GM21423 (cell line): ENCODE results near the gene SLC24A4.
A peak's percentile ranks its signal among the peaks of the same experiment; 100 is the strongest.
"Not testable (repeated sequence)": the region's sequence is repeated elsewhere in the genome, so short reads cannot be mapped to it uniquely, and the experiment has no call there.

ENCODE experiments used
- ATAC-seq: cut with Tn5 transposase; IDR thresholded peaks from one replicate; pipeline ENCODE4 v1.9.1; 2021; ENCODE audit warnings: mild to moderate bottlenecking, moderate library complexity; ENCODE audit not compliant: unreplicated experiment

Gene SLC24A4

DNA sequence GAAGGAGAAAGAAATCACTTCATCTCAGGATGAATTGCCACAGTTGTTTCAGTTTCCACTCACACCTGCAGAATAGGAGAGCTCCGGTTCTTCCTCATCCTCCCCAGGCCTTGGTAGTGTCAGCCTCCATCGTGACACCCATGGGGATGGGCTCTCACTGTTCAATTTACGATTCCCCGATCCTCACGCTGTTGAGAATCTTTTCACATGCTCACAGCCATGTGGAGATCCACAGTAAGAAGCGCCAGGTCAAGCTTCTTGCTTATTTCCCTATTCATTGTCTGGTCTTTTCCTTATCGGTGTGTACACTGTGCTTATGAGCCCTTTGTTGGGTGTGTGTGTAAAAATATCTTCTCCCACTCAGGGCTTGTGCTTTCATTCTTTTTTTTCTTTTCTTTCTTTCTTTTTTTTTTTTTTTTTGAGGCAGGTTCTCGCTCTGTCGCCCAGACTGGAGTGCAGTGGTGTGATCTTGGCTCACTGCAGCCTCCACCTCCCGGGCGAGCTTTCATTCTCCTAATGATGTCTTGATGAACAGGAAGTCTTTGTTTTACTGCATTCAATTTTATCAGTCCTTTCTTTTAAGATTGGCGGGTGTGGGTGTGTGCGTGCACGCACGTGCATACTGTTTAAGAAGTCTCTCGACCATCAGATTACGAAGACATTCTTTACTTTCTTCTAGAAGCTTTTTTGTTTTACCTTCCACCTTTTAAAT, 212.1 kb downstream of the SLC24A4 start:
- ATAC-seq: no peak

DNA sequence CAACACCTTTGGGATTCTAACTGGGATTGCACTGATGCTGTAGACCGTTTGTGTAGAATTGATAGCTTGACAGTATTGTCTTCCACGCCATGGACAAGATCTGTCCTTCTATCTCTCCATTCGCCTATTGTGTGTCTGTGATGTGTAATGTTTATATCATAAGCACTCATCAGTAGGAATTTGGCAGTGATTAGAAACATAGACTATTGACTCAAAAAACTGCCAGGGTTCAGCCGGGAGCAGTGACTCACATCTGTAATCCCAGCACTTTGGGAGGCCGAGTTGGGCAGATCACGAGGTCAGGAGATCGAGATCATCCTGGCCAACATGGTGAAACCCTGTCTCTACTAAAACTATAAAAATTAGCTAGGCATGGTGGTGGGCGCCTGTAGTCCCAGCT, 213.3 kb downstream of the SLC24A4 start:
- ATAC-seq: not testable (repeated sequence)

DNA sequence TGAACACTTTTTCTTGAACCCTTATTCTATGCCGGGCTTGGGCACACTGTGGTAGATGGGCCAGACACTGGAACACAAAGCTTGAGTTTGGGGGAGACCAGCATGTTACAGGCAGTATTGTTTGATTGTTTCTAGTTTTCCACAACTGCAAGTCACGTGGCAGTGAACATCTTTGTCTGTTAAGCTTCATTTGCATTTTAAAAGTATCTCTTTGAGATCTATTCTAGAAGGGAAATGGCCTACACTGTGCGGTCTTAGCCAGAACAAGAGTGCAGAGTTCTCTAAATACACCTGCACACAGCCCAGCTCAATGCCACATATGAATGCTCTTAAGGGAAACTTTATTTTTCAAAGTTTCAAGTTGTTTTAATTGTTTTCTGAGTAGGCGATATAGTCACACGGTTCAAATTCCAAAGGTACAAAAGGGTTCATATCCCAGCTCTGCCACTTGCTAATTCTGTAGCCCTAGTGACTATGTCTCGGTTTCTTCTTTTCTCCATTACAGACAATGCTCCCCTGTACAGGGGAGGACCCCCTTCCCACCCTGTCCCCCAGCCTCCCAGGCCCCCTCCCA, 215.5 kb downstream of the SLC24A4 start:
- peak; percentile 77 for ATAC-seq

DNA sequence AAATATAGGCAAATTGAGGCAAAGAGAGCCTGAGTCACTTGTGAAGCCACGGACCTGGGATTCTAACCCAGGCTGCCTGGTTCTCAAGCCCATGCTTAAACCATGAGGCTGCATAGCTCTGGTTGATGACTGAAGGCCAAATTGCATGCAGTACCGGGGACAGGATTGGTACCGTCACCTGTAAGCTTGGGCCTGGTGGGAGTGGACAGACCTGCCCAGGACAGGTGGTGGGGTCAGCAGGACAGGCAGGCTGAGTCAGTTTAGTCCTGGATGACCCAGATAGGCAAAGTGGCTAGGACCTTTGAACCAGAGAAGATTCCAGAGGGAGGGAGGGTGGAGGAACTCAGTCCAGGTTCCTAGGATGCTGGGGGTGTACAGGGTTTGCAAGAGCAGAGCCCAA, 216.5 kb downstream of the SLC24A4 start:
- ATAC-seq: no peak

DNA sequence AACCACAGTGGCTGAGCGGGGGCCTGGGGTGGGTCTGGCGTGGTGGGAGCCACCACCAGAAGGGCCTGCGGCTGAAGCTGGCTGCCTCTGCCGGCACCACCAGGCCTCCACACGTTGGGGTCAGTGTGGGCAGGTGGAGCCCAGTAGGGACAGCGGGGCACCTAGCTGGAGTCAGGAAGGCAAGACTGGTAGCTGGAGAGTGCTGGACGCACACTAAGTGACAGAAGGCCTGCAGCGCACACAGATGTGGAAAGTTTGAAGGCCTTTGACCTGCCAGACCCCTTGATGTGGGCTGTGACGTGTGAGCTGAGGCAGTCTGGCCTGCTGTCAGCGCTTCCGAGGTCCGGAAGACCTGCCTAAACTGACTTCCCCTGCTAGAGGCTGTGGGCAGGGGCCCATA, 216.9 kb downstream of the SLC24A4 start:
- peak; percentile 30 for ATAC-seq

DNA sequence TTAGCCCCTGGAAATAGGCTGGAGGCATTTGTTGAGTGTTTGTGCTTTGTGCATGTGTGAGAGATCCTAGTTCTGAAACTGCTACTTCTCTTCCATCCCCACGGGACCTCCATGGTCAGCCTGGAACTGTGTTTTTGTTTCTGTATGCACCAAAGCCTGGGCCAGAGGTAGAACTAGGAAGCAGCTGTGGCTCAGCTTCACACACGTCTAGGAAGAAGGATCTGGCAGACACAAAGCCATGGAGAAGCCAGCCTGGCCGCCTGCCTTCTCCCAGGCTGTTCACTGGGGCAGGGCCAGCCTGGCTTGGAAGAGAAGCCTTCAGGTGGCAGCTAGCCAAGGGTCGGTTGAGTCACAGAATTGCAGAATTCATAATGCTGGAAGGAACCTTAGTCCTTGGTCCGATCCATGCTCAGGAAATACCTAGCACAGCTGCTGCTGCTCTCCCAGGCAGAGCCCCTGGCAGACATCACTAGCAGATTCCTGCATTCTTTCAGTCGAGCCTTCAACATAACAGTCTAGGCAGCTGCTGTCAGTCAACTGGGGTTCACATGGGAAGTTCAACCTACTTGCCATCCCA, 217.6 kb downstream of the SLC24A4 start:
- ATAC-seq: peak; percentile 28

DNA sequence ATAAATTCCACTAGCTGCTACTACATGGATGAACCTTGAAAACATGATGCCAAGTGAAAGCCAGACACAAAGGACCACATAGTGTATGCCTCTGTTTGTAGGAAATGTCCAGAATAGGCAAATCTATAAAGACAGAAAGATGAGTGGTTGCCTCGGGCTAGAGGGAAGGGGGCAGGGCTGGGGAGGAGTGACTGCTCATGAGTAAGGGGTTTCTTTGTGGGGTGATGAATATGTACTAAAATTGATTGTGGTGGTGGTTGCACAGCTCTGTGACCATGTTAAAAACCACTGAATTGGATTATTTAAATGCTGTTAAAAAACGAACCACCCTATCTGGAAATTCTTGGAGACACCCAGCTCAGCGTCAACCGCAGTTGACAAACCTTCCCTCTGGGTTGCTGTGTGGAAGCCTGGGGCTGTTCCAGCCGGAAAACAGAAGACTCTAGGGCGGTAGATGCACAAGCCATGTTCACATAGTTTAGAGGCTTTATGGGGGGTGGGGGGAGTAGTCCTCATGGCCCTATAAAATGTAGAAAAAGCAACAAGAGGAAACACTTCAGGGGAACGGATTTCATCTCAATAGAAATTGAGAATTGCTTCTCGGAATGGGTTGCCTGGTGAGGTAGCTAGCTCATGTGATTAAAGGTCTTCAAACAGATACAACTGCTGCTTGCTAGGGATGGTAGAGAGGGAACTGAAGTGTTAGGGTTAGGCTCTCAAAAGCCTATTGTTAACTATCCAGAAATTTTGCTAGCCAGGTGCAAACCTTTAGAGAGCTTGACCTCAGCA, 220.0 kb downstream of the SLC24A4 start:
- no peak for ATAC-seq

DNA sequence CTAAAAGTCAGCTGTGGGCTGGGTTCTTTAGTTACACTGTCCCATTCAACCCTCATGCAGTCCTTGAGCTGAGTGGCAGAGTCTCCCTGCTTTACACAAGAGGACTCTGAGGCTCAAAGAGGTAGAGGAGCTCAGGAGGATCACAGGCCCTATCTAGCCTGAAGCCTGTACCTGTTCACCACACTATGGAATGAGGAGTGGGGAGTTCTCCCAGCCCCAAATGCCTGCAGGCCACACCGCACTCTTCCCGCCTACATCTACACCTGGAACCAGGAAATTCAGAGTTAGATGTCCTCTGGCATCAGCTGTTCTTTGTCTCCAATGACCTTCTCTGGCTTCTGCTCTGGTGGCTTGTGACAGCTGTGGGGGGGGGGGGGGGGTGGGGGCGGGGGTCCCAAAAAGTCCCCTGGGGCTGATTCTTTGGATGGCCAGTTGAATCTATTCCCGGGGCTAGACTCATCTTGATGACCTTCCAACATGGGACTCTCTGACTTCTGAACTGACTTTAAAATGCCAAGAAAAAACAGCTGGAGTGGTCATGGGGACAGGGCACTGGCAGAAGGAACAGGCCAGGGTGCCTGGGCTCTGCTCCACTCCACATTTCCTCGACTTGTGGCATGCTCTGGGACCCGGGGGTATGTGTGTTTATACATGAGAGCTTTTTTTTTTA, 221.2 kb downstream of the SLC24A4 start:
- ATAC-seq: no peak

DNA sequence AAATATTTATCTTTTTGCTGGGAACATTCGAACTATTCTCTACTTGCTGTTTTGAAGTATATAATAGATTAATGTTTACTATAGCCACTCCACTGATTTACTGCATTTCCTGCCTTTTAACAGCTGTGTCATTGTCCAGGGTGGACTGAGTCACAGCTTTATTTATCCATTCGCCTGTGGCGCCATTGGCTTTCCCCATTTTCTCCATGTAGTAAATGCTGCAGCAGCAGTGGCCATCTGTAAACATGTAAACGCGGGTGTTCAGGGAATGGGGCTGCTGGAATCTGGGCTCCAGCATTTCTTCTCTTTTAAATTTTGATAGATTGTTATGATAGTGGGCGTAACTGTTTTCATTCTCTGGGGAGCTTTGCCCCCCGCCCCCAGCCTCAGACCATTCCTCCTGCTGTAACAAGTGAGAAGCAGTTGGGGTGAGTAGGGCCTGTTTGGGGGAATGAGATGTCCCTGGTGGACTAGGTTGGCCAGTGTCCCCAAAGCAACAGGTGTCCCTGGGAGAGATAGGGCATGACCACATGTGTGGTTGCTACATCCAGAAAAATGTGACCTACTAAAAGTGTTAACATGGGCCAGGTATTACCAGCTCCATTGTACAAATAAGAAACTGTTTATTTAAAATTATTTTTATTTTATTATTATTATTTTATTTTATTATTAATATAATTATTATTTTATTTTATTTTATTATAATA, 223.5 kb downstream of the SLC24A4 start:
- ATAC-seq: no peak

DNA sequence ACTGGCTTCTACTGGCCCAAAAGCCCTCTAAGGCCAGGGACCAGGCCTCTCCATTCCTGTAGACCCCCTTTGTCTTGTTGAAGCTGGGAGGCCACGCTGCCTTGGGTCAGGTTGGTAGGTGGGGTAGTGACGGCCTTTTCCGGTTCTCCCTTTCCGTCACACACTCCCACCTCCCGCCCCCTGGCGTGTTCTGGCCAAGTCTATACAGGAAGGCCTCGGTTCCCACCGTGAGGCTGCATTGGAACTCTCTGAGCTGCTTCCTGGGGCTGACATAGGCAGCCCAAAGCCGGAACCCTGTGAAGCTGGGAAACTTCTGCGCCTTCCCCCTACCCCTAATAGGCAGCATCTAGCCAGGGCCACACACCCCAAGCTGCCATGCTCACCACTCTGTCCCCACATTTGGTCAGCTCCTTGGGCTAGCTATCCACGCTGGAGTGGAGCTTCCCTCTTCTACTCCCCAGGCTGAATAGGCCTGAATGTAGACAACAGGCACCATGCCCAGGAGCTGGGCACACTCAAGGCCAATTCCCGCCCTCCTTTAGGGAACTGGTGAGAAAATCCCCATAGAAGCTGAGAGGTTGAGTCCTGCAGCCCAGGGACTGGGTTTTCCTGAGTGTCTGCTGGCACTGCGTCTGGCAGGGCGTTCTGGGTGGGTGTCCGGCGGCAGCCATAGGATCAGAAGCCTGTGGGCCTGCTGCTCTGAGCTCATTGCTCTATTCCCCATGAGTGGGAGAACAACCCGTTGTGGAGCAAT, 226.3 kb downstream of the SLC24A4 start:
- no peak for ATAC-seq

DNA sequence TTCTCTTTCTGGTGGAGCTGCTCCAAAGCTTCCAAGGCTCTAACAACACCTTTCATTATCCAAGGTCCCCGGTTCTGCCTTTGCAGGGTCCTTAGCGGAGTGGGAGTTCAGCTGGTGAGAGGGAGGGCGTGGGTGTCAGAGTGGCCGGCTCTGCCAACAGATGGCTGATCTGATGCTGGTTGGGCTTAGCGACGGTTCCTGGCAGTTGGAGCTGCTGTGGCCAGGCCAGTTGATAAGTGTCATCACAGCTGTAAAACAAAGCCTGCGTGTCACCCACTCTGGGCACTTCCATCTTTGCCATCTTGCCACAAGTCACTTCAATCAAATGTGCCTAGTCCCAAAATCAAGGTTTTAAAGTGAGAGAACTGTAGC, 226.9 kb downstream of the SLC24A4 start:
- ATAC-seq: no peak
